H1 (cell line): ENCODE results near the gene FAM120B.

ENCODE experiments used
- ATF3 ChIP-seq: IDR thresholded peaks from 2 replicates; pipeline ENCODE4 v1.6.1; 2011; ENCODE audit warnings: low read depth, mild to moderate bottlenecking, low read length; ENCODE audit not compliant: insufficient read depth
- BRCA1 ChIP-seq: IDR thresholded peaks from 2 replicates; pipeline ENCODE4 v1.6.1; 2012; ENCODE audit warnings: low read depth, low read length, improper control_type of control experiment
- CBX5 ChIP-seq: fragments of 300-800, 300-1000 bp; sonication (generic); IDR thresholded peaks from 2 replicates; pipeline ENCODE4 v1.7.1; 2016; ENCODE audit warnings: antibody characterized with exemption, low read length, low read depth
- EP300 ChIP-seq, 2 experiments: IDR thresholded peaks; 1 replicate in 1 of 2; 2 replicates in 1 of 2; pipeline ENCODE4 v1.6.1; 2011 to 2012; ENCODE audit warnings: low read depth in 2 of 2, low read length in 2 of 2, mild to moderate bottlenecking in 2 of 2, borderline replicate concordance in 1 of 2, inconsistent platforms in 1 of 2, moderate library complexity in 1 of 2
- EZH2 ChIP-seq: fragments of 200-600 bp; sonication (generic); IDR thresholded peaks from 2 replicates; pipeline ENCODE4 v1.7.1; 2012; ENCODE audit warnings: low read depth, mild to moderate bottlenecking, moderate library complexity, low read length, inconsistent platforms; ENCODE audit not compliant: severe bottlenecking
- GTF2F1 ChIP-seq: IDR thresholded peaks from 2 replicates; pipeline ENCODE4 v1.6.1; 2012; ENCODE audit warnings: low read depth, low read length, improper control_type of control experiment, borderline replicate concordance
- JUND ChIP-seq: IDR thresholded peaks from 2 replicates; pipeline ENCODE4 v1.6.1; 2011; ENCODE audit warnings: mild to moderate bottlenecking, improper control_type of control experiment, low read length
- MAFK ChIP-seq: IDR thresholded peaks from 2 replicates; pipeline ENCODE4 v1.6.1; 2012; ENCODE audit warnings: low read depth, mild to moderate bottlenecking, improper control_type of control experiment, low read length
- POLR2A ChIP-seq, 2 experiments: IDR thresholded peaks; 1 replicate in 1 of 2; 2 replicates in 1 of 2; pipeline ENCODE4 v1.6.1; 2011; ENCODE audit warnings: low read depth in 2 of 2, low read length in 2 of 2, mild to moderate bottlenecking in 2 of 2; ENCODE audit errors: control extremely low read depth in 1 of 2
- POLR2AphosphoS5 ChIP-seq: IDR thresholded peaks from 2 replicates; pipeline ENCODE4 v1.6.1; 2011; ENCODE audit warnings: low read depth, low read length
- TAF1 ChIP-seq: IDR thresholded peaks from 2 replicates; pipeline ENCODE4 v1.6.1; 2011; ENCODE audit warnings: mild to moderate bottlenecking, low read depth, low read length
- TBP ChIP-seq: IDR thresholded peaks from 2 replicates; pipeline ENCODE4 v1.6.1; 2011; ENCODE audit warnings: low read depth, low read length, improper control_type of control experiment
- TF ChIP-seq, protein P1 (sequence below), 3 experiments: IDR thresholded peaks; 1 replicate in 2 of 3; 2 replicates in 1 of 3; pipeline versions ENCODE4 v1.5.1 to v1.6.1; 2011; ENCODE audit warnings: low read length in 3 of 3, mild to moderate bottlenecking in 3 of 3, inconsistent platforms in 2 of 3, low read depth in 1 of 3, moderate library complexity in 1 of 3; ENCODE audit not compliant: insufficient read depth in 1 of 3; ENCODE audit errors: control extremely low read depth in 1 of 3
- TF ChIP-seq, protein P2 (sequence below): IDR thresholded peaks from 2 replicates; pipeline ENCODE4 v1.6.1; 2012; ENCODE audit warnings: inconsistent platforms

GRCh38 chr6:170410241-170410640 lies 103.7 kb downstream of the FAM120B start:
- TF ChIP-seq EP300 (IDR thresholded peaks at IDR 0.05; ENCODE audit: borderline replicate concordance in 1 of 2, low read depth in 2 of 2, low read length in 2 of 2) (no peak), ATF3 (no peak), BRCA1 (no peak), TAF1 (no peak), TBP (no peak), POLR2AphosphoS5 (no peak), POLR2A (IDR thresholded peaks at IDR 0.05; ENCODE audit: control extremely low read depth in 1 of 2, low read depth in 2 of 2, low read length in 2 of 2) (no peak), MAFK (no peak), CBX5 (no peak), EZH2 (no peak), GTF2F1 (no peak), JUND (no peak)
- TF ChIP-seq, protein P1, sequence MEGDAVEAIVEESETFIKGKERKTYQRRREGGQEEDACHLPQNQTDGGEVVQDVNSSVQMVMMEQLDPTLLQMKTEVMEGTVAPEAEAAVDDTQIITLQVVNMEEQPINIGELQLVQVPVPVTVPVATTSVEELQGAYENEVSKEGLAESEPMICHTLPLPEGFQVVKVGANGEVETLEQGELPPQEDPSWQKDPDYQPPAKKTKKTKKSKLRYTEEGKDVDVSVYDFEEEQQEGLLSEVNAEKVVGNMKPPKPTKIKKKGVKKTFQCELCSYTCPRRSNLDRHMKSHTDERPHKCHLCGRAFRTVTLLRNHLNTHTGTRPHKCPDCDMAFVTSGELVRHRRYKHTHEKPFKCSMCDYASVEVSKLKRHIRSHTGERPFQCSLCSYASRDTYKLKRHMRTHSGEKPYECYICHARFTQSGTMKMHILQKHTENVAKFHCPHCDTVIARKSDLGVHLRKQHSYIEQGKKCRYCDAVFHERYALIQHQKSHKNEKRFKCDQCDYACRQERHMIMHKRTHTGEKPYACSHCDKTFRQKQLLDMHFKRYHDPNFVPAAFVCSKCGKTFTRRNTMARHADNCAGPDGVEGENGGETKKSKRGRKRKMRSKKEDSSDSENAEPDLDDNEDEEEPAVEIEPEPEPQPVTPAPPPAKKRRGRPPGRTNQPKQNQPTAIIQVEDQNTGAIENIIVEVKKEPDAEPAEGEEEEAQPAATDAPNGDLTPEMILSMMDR (IDR thresholded peaks at IDR 0.05; ENCODE audit: control extremely low read depth in 1 of 3, insufficient read depth in 1 of 3, low read depth in 1 of 3, low read length in 3 of 3) = no peak
- TF ChIP-seq, protein P2, sequence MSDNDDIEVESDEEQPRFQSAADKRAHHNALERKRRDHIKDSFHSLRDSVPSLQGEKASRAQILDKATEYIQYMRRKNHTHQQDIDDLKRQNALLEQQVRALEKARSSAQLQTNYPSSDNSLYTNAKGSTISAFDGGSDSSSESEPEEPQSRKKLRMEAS = no peak
